Stimulated activated naive CD8-positive, alpha-beta T cell treated with anti-CD3 and anti-CD28 coated beads, Interleukin-15, amount 100 ng/mL, for 72 hours (primary cell): ENCODE measurements around the gene LRCH2.
A peak's percentile ranks its signal among the peaks of the same experiment; 100 is the strongest.
"Not testable (repeated sequence)": the region's sequence is repeated elsewhere in the genome, so short reads cannot be mapped to it uniquely, and the experiment has no call there.

ENCODE experiments used
- ATAC-seq: fragments of 150-1000 bp; cut with Tn5 transposase; 2 replicates; pipeline ENCODE4 v1.10.0; 2021; ENCODE audit warnings: mild to moderate bottlenecking, moderate library complexity
- DNase-seq, 2 donors: peaks; one replicate each; pipeline ENCODE4 v3.0.0; 2021 to 2022
- H3K27ac Mint-ChIP-seq, 2 donors: one replicate each; pipeline ENCODE4 v1.8.0; 2022; ENCODE audit warnings: mild to moderate bottlenecking in 2 of 2, mixed read lengths in 2 of 2, moderate library complexity in 2 of 2
- H3K27me3 Mint-ChIP-seq: one replicate; pipeline ENCODE4 v1.8.0; 2022; ENCODE audit warnings: mixed read lengths
- H3K4me1 Mint-ChIP-seq: one replicate; pipeline ENCODE4 v1.8.0; 2022; ENCODE audit warnings: mild to moderate bottlenecking, mixed read lengths
- H3K4me3 Mint-ChIP-seq, 2 donors: one replicate each; pipeline ENCODE4 v1.8.0; 2022; ENCODE audit warnings: mild to moderate bottlenecking in 2 of 2, mixed read lengths in 2 of 2, moderate library complexity in 1 of 2
- H3K9me3 Mint-ChIP-seq, 2 donors: one replicate each; pipeline ENCODE4 v1.8.0; 2022; ENCODE audit warnings: mixed read lengths in 2 of 2

LRCH2 gene

DNA sequence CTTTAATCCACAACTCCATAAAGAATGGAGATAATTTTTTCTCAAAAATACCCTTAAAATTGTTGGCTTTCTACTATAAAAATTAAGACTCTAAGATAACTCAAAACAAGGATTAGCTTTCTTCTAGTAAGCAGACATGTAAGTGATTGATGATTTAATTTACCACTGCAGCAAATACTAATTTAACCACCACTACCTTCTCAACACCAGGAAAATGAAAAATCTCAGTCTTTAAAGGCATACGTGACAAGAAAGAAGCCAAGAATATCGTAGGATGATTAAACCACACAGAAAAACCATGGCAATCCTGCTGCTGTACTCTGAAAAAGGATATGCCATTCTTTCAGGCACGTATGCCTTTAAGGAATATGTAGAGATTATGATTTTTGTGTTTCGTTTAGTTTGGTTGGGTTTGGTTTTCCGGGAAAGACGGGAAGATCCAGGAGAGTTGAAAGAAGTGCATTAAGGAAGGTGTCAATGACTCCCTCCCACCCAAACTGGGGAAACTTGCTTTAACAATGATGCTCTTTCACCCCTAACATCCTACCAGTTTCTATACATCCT lies 881 bp downstream of the LRCH2 start:
- no peak for DNase-seq
- peak overlapping the region in 1 of 2 donors; percentile 27 for H3K4me3 Mint-ChIP-seq
- H3K27ac Mint-ChIP-seq: no peak overlapping the region
- H3K9me3 Mint-ChIP-seq: no peaks in the 10 kb centered on the region
- H3K27me3 Mint-ChIP-seq: peaks cover 36% of the 10 kb centered on the region
- ATAC-seq: no peak
- H3K4me1 Mint-ChIP-seq: no peaks in the 10 kb centered on the region

DNA sequence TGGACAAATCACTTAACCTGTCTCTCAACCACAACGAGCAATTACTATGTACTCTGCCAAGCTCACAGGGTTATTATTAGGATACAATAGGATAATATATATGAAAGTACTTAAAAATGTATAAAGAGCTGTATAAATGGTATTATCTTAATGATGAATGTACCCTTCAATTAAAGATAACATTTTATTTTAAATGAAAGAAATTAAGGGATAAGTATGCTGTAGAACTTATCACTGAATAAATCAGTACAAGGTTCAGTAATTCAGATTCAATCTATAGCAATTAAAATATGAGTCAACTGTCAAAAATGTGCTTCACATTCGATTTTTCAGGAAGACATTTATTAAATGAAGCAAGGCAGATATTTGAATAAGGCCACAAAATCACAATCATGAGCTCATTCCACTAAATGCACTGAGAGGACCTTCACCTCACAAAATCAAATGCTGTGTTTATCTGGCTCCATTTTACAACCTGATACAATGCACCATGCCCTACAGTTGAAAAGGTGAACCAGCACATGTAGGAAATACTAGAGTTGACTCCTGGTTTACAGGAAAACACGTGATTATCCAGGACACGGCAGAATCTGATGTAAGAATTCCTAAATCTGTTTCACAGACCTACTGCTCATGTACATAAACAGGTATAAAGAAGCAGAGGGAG lies 4.4 kb downstream of the LRCH2 start:
- Mint-ChIP-seq H3K4me3 (no peak overlapping the region), H3K27ac (no peak overlapping the region), H3K4me1 (no peaks in the 10 kb centered on the region), H3K9me3 (no peaks in the 10 kb centered on the region), H3K27me3 (peaks cover 29% of the 10 kb centered on the region)
- no peak for ATAC-seq
- no peak for DNase-seq

DNA sequence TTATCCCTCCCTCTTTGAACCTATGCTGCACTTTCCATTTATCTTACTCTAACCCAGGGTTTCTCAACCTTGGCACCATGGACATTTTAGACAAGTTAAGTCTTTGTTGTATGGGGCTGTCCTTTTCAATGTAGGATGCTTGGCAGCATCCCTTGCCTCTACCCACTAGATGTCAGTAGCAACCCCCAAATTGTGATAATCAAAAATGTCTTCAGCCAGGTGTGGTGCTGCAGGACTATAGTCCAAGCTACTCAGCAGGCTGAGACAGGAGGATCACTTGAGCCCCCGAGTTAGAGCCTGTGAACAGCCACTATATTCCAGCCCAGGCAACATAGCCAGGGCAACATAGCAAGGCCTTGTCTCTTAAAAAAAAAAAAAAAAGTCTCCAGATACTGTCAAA lies 7.0 kb downstream of the LRCH2 start:
- no peaks in the 10 kb centered on the region for H3K9me3 Mint-ChIP-seq
- H3K27ac Mint-ChIP-seq: no peak overlapping the region
- DNase-seq (no peak), ATAC-seq (no peak)
- no peaks in the 10 kb centered on the region for H3K4me1 Mint-ChIP-seq
- no peak overlapping the region for H3K4me3 Mint-ChIP-seq
- H3K27me3 Mint-ChIP-seq: peaks cover 14% of the 10 kb centered on the region

DNA sequence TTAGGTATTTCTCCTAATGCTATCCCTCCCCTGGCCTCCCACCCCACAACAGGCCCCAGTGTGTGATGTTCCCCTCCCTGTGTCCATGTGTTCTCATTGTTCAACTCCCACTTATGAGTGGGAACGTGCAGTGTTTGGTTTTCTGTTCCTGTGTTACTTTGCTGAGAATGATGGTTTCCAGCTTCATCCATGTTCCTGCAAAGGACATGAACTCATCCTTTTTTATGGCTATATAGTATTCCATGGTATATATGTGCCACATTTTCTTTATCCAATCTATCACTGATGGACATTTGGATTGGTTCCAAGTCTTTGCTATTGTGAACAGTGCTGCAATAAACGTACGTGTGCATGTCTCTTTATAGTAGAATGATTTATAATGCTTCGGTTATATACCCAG lies 16.6 kb downstream of the LRCH2 start:
- not testable (repeated sequence) for H3K4me3 Mint-ChIP-seq, H3K9me3 Mint-ChIP-seq, H3K27me3 Mint-ChIP-seq, H3K27ac Mint-ChIP-seq, DNase-seq, ATAC-seq, H3K4me1 Mint-ChIP-seq

DNA sequence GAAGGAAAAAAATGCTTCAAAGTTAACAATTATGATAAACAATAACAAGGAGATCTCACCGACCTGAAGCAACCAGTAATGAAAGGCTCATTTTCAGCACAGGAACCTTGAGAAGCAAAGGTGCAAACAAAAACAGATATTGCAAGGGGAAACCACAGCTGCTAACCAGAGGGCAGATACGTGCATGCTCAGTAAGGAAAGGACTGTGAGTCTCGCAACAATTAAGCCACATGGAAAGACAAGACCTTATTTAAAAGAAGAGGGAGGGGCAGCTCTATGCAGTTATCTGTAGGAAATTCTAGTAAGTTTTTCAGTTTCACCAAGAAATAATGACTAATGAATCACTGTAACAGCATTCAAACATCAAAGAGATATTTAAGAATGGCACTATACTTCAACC lies 19.3 kb downstream of the LRCH2 start:
- no peak for DNase-seq
- no peaks in the 10 kb centered on the region for H3K4me1 Mint-ChIP-seq
- H3K9me3 Mint-ChIP-seq: peaks cover 0 to 4% of the 10 kb centered on the region in 2 donors
- H3K27me3 Mint-ChIP-seq: no peaks in the 10 kb centered on the region
- H3K4me3 Mint-ChIP-seq: no peak overlapping the region
- H3K27ac Mint-ChIP-seq: no peak overlapping the region
- ATAC-seq: no peak

DNA sequence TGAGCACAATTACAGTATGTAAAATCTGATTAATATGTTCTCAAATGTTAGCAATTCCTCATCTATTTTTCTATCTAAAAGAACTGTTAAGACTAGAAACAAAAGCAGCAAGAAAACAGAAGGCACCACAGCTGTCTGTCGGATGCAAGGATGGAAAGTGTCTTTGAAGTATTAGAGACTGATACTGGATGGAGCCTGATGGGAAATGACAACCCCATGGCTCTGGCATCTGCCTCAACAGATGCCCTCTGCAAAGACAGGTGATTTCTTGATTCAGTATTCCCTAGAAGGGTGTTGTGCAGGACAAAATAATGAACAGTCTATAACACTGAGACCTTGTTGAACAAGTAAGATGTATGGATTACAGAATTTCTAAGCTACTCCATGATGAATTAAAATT lies 19.7 kb downstream of the LRCH2 start:
- no peak overlapping the region for H3K27ac Mint-ChIP-seq
- ATAC-seq (no peak), DNase-seq (no peak)
- no peak overlapping the region for H3K4me3 Mint-ChIP-seq
- H3K27me3 Mint-ChIP-seq: no peaks in the 10 kb centered on the region
- H3K9me3 Mint-ChIP-seq: peaks cover 0 to 4% of the 10 kb centered on the region in 2 donors
- H3K4me1 Mint-ChIP-seq: no peaks in the 10 kb centered on the region

DNA sequence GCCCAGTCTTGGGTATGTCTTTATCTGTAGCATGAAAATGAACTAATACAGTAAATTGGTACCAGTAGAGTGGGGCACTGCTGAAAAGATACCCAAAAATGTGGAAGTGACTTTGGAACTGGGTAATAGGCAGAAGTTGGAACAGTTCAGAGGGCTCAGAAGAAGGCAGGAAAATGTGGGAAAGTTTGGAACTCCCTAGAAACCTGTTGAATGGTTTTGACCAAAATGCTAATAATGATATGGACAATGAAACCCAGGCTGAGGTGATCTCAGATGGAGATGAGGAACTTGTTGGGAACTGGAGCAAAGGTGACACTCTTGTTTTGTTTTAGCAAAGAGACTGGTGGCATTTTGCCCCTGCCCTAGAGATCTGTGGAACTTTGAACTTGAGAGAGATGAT lies 24.3 kb downstream of the LRCH2 start:
- H3K27me3 Mint-ChIP-seq, ATAC-seq, H3K9me3 Mint-ChIP-seq, H3K4me3 Mint-ChIP-seq, H3K4me1 Mint-ChIP-seq, H3K27ac Mint-ChIP-seq, DNase-seq: not testable (repeated sequence)

DNA sequence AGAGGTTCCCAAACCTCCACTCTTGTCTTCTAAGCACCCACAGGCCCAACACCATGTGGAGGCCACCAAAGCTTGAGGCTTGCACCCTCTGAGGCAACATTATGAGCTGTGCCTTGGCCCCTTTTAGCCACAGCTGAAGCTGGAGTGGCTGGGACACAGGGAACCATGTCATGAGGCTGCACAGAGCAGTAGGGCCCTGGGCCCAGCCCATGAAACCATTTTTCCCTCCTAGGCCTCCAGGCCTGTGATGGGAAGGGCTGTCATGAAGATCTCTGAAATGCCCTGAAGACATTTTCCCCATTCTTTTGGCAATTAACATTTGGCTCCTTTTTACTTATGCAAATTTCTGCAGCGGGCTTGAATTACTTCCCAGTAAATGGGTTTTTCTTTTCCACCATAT lies 29.9 kb downstream of the LRCH2 start:
- ATAC-seq: no peak

DNA sequence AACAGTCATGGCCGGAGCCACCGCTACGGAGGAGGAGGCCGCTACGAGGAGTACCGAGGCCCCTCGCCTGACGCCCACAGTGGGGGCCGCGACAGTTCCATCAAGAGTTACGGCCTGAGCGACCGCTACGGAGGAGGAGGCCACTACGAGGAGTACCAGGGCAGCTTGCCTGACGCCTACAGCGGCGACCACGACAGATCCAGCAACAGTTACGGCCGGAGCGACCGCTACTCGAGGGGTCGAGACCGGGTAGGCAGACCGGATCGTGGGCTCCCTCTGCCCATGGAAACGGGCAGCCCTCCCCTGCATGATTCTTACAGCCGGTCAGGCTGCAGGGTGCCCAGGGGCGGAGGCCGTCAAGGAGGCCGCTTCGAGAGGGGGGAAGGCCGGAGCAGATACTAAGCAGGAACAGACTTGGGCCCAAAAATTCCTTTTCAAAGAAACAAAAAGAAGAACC lies 41.6 kb downstream of the LRCH2 start:
- H3K4me3 Mint-ChIP-seq: no peak overlapping the region
- H3K27ac Mint-ChIP-seq: no peak overlapping the region
- DNase-seq (no peak), ATAC-seq (no peak)
- H3K27me3 Mint-ChIP-seq: no peaks in the 10 kb centered on the region
- H3K9me3 Mint-ChIP-seq: peaks cover 0 to 7% of the 10 kb centered on the region in 2 donors
- H3K4me1 Mint-ChIP-seq: no peaks in the 10 kb centered on the region

More for the DNA sequence above, 29.9 kb downstream of the LRCH2 start:
- H3K9me3 Mint-ChIP-seq: peaks cover 9 to 16% of the 10 kb centered on the region in 2 donors
- H3K27me3 Mint-ChIP-seq: no peaks in the 10 kb centered on the region
- no peak overlapping the region for H3K4me3 Mint-ChIP-seq
- DNase-seq: no peak
- H3K4me1 Mint-ChIP-seq: no peaks in the 10 kb centered on the region
- no peak overlapping the region for H3K27ac Mint-ChIP-seq

DNA sequence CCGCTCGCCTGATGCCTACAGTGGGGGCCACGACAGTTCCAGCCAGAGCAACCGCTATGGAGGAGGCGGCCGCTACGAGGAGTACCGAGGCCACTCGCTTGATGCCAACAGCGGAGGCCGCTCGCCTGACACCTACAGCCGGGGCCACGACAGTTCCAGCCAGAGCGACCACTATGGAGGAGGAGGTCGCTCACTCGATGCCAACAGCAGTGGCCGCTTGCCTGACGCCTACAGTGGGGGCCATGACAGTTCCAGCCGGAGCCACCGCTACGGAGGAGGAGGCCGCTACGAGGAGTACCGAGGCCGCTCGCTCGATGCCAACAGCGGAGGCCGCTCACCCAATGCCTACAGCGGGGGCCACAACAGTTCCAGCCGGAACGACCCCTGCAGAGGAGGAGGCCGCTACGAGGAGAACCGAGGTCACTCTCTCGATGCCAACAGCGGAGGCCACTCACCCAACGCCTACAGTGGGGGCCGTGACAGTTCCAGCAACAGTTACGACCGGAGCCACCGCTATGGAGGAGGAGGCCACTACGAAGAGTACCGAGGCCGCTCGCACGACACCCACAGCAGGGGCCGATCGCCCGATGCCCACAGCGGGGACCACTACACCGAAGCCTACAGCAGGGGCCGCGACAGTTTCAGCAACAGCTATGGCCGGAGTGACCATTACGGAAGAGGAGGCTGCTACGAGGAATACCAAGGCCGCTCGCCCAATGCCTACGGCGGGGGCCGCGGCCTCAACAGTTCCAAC lies 42.2 kb downstream of the LRCH2 start:
- DNase-seq (no peak), ATAC-seq (no peak)
- H3K27ac Mint-ChIP-seq: no peak overlapping the region
- H3K9me3 Mint-ChIP-seq: peaks cover 0 to 7% of the 10 kb centered on the region in 2 donors
- H3K4me3 Mint-ChIP-seq: no peak overlapping the region
- H3K4me1 Mint-ChIP-seq: no peaks in the 10 kb centered on the region
- no peaks in the 10 kb centered on the region for H3K27me3 Mint-ChIP-seq

DNA sequence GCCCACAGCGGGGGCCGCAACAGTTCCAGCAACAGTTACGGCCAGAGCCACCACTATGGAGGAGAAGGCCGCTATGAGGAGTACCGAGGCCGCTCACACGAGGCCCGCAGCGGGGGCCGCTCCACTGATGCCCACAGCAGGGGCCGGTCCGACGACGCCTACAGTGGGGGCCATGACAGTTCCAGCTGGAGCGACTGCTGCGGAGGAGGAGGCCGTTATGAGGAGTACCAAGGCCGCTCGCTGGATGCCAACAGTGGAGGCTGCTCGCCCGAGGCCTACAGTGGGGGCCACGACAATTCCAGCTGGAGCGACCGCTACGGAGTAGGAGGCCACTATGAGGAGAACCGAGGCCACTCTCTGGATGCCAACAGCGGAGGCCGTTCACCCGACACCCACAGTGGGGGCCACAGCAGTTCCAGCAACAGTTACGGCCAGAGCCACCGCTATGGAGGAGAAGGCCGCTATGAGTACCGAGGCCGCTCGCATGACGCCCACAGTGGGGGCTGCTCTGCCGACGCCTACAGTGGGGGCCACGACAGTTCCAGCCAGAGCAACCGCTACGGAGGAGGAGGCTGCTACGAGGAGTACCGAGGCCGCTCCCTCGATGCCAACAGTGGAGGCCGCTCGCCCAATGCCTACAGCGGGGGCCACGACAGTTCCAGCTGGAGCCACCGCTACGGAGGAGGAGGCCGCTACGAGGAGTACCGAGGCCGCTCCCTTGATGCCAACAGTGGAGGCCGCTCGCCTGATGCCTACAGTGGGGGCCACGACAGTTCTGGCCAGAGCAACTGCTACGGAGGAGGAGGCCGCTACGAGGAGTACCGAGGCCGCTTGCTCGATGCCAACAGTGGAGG lies 43.0 kb downstream of the LRCH2 start:
- DNase-seq (no peak), ATAC-seq (no peak)
- Mint-ChIP-seq H3K27ac (no peak overlapping the region), H3K4me1 (no peaks in the 10 kb centered on the region), H3K9me3 (peaks cover 0 to 7% of the 10 kb centered on the region in 2 donors), H3K27me3 (no peaks in the 10 kb centered on the region), H3K4me3 (no peak overlapping the region)

DNA sequence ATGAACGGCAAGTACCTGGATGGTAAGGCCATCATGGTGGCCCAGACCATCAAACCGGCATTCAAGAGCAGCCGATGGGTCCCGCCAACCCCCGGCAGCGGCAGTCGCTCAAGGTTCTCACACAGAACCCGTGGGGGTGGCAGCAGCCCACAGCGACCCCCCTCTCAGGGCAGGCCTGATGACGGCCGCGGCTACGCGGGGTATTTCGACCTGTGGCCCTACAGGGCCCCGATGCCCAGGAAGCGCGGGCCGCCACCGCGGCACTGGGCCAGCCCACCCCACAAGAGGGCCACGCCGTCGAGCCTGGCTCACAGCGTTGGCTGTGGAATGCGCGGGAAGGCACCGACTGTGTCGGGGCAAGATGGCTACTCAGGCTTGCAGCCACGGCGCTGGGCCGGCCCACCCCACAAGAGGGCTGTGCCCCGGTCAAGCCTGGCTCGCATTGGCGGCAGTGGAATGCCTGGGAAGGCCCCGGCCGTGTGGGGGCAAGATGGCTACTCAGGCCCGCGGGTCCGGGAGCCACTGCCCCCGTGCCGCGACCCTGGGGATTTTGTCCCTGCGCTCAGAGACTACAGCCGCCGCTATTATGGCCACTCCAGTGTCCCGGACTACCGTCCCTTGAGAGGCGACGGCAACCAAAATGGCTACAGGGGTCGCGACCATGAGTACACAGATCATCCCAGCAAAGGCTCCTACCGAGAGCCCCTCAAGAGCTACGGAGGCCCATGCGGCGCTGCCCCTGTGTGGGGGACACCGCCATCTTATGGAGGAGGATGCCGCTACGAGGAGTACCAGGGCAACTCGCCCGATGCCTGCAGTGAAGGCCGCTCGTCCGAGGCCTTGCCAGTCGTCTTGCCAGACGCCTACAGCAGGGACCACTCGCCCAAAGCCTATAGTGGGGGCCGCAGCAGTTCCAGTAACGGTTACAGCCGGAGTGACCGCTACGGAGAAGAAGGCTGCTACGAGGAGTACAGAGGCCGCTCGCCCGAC lies 44.0 kb downstream of the LRCH2 start:
- H3K27me3 Mint-ChIP-seq: no peaks in the 10 kb centered on the region
- no peak overlapping the region for H3K4me3 Mint-ChIP-seq
- H3K27ac Mint-ChIP-seq: no peak overlapping the region
- no peaks in the 10 kb centered on the region for H3K4me1 Mint-ChIP-seq
- DNase-seq (no peak), ATAC-seq (no peak)
- peaks cover 0 to 7% of the 10 kb centered on the region in 2 donors for H3K9me3 Mint-ChIP-seq

DNA sequence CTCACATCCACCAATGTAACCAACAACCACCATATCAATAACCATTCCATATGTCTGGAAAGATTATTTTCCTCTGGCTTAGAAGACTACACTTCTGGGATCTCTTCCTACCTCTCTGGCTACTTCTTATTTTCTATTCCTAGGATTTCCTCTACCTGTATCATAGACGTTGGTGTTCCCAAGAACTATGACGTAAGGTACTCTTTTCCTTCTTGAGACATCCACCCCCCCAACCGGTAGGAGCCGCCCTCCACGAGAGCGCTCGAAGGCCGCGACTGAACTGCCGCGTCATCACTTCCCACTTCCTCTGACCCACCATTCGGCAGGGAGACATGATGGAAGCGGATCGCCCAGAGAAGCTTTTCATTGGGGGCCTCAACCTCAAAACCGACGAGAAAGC lies 44.8 kb downstream of the LRCH2 start, which contains the start of gene RBMXL3:
Gene RBMXL3 (plus strand): TSS at position 301 of the 400 bp plus-strand sequence. CDS start 32 bp downstream, at position 333.
- no peak within 1 kb of the TSS for H3K4me3 Mint-ChIP-seq
- no peaks in the 10 kb centered on the region for H3K27me3 Mint-ChIP-seq
- DNase-seq (no peak), ATAC-seq (no peak)
- peaks cover 0 to 7% of the 10 kb centered on the region in 2 donors for H3K9me3 Mint-ChIP-seq
- no peaks in the 10 kb centered on the region for H3K4me1 Mint-ChIP-seq
- no peak within 1 kb of the TSS for H3K27ac Mint-ChIP-seq

DNA sequence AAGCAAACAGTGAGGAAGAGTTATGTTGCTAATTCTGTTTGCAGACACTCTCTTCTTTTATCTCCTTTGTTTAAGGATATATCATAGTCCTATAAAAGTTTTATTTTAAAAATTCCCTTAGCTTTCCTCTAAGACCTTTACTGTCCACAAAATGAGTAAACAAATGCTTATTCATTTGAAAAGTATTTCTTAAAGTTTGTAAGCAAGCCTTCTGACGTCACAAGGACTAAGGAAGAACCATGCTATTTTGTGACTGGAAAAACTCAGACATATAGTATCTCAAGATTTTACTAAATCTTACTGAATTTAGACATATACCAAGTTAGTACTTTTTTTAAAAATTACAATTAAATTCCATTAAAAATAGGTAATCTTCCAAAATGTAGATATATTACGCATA lies 49.9 kb downstream of the LRCH2 start:
- no peak for DNase-seq
- H3K27ac Mint-ChIP-seq: no peak overlapping the region
- no peak for ATAC-seq
- H3K27me3 Mint-ChIP-seq: no peaks in the 10 kb centered on the region
- no peaks in the 10 kb centered on the region for H3K4me1 Mint-ChIP-seq
- peaks cover 0 to 4% of the 10 kb centered on the region in 2 donors for H3K9me3 Mint-ChIP-seq
- no peak overlapping the region for H3K4me3 Mint-ChIP-seq
